ENCODE measurements around the gene CRABP1. TPM values are rescaled to one million over a fixed set of nuclear protein-coding genes. Genes with fewer than 3 reads are reported as not detected.

The CRABP1 gene
- total and polyA plus RNA-seq, 9 donors = 0.40 to 2.7 (median 0.56) TPM; not detected in 6

DNA sequence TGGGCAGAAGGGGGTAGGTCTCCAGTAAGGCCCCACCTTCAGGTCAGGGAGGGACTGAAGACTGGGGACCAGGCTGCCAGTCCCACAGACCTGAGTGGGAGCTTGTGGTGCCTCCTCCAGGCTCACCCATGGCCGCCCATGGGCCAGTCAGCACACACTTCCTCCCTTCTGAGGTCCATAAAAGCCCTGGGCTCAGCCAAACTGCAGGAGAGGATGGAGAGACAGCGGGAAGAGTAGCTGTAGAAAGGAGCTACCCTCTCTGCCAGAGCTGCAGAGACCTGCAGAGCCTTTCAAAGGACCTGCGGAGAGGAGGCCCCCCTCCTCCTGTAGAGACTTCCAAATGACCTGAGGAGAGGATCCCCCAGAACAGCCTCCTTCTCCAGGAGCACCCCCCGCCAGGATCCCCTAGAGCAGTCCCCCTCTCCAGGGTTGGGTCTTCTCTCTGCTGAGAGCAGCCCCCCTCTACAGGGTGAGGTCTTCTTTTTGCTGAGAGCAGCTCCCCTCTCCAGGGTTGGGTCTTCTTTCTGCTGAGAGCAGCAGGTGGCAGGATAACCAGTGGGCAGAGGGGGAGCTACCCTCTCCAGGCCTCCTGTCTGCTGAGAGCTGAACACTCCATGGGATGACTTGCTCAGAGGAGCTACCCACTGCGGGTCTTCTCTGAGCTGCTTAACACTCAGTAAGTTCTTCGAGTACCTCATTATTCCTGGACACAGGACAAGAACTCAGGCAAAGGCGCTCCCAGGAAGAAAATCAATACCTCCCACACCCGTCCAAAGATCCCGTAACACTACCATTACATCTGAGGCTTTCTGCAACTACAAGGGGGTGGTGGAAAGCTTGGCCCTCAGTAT lies 35.7 kb upstream of the CRABP1 start:
- intact Hi-C loops (cut with DNase I) = no loop called here
- TF ChIP-seq, protein P1, sequence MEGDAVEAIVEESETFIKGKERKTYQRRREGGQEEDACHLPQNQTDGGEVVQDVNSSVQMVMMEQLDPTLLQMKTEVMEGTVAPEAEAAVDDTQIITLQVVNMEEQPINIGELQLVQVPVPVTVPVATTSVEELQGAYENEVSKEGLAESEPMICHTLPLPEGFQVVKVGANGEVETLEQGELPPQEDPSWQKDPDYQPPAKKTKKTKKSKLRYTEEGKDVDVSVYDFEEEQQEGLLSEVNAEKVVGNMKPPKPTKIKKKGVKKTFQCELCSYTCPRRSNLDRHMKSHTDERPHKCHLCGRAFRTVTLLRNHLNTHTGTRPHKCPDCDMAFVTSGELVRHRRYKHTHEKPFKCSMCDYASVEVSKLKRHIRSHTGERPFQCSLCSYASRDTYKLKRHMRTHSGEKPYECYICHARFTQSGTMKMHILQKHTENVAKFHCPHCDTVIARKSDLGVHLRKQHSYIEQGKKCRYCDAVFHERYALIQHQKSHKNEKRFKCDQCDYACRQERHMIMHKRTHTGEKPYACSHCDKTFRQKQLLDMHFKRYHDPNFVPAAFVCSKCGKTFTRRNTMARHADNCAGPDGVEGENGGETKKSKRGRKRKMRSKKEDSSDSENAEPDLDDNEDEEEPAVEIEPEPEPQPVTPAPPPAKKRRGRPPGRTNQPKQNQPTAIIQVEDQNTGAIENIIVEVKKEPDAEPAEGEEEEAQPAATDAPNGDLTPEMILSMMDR (IDR thresholded peaks at IDR 0.05) = no peak
- TF ChIP-seq EP300 (IDR thresholded peaks at IDR 0.05) = no peak
- TF ChIP-seq POLR2A (IDR thresholded peaks at IDR 0.05) = no peak
- 71 to 82% (median 76%) methylated on average over 8 to 9 of the region's 9 CpGs for WGBS, 3 donors

DNA sequence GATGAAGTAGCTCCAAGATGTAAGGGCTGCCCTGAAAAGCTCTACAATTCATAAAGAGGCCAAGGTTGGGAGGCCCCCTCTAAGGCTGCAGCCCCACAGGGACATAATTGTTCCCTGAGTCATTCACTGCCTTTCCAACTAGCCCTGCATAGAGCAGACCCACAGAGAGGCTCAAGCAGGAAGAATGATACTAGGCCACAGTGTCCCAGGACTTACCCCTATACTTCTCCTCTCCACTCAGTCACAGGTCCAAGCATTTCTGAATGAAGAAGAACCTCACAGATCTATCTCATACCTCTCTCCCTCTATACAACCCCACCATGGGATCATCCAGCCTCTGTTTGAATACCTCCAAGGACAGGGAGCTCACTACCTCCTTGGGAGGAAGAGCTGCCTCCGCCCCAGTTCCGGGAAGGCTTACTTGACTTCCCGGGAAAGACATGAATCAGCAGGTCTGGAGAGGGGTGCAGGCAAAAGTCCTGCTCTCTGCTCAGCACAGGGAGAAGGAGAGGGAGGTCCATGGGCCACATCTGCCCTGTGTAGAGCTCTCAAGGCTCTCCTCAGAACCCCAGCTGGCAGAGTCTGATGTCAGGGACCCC lies 33.9 kb upstream of the CRABP1 start:
- H3K36me3 ChIP-seq = no peaks in the 10 kb centered on the region
- intact Hi-C loops (cut with DNase I) = no loop called here
- WGBS, 3 donors = 72 to 75% (median 73%) methylated on average over 3 of the region's 3 CpGs
- H3K27ac ChIP-seq = no peak overlapping the region
- no peaks in the 10 kb centered on the region for H3K4me1 ChIP-seq (ENCODE audit: insufficient read depth)
- no peaks in the 10 kb centered on the region for H3K9me3 ChIP-seq
- DNase-seq = no peak
- H3K4me3 ChIP-seq = no peak overlapping the region
- no peaks in the 10 kb centered on the region for H3K27me3 ChIP-seq
- TF ChIP-seq POLR2A (IDR thresholded peaks at IDR 0.05) = no peak
- TF ChIP-seq, protein P1 (IDR thresholded peaks at IDR 0.05) = no peak
- no peak for TF ChIP-seq EP300 (IDR thresholded peaks at IDR 0.05)

More for the DNA sequence above, 35.7 kb upstream of the CRABP1 start:
- H3K9me3 ChIP-seq = no peaks in the 10 kb centered on the region
- H3K4me1 ChIP-seq (ENCODE audit: insufficient read depth) = no peaks in the 10 kb centered on the region
- H3K4me3 ChIP-seq = no peak overlapping the region
- no peaks in the 10 kb centered on the region for H3K36me3 ChIP-seq
- H3K27me3 ChIP-seq = no peaks in the 10 kb centered on the region
- no peak overlapping the region for H3K27ac ChIP-seq
- no peak for DNase-seq

DNA sequence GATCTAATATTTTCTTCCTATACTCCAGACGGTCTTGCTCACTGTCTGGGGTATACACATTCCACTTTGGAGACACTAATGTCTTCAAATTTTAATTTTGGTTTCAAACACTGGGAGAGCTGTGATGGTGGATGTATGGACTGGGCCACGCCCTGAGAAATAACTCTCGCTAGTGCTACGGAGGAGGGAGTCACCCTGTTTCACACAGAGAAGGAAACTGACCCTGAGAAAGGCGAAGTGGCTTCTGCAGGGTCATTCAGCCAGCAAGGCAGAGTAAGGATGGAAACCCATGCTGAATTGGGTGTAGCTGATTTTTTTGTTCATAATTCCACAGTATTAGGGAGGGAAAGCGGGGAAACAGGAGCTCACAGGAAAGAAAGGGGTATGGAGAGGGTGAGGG lies 32.2 kb upstream of the CRABP1 start:
- WGBS, 3 donors = 41 to 55% (median 50%) methylated on average over 6 of the region's 6 CpGs
- TF ChIP-seq POLR2A (IDR thresholded peaks at IDR 0.05) (no peak), EP300 (IDR thresholded peaks at IDR 0.05) (no peak)
- TF ChIP-seq, protein P1 (IDR thresholded peaks at IDR 0.05) = no peak
- DNase-seq = no peak

DNA sequence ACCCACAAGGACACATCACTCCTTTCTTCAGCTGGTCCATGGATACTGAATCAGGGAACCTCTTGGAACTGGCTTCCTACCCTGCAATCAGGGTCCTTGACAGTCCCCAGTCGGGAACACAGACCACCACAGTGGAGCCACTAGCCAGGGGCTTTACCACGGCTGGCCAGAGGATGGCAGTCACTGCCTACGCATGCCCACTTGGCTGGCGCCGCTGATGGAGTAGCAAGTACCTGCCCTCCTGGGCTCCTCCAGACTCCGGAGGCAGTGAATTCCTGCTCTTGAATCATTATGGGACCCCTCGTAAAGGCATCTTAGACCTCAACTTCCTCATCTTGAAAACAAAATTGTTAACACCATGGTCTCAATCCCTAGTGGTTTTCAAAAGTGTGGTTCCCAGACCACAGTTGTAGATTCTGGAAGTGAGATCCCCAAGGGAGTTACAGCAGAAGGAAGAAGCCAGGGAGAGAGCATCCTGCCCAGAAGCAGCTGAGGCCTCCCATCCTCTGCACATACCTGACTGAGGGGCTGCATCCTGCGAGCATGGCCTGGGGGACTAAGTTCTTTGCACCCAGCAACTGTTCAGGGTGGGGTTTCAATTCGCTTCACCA lies 31.6 kb upstream of the CRABP1 start:
- peak in 3 of 5 donors; percentile 30 to 63 (median 35) for DNase-seq
- H3K4me3 ChIP-seq = no peak overlapping the region
- no peak overlapping the region for H3K27ac ChIP-seq
- no peak for TF ChIP-seq EP300 (IDR thresholded peaks at IDR 0.05)
- TF ChIP-seq, protein P1 (IDR thresholded peaks at IDR 0.05) = peak in 1 of 3 donors; percentile 21
- H3K36me3 ChIP-seq = no peaks in the 10 kb centered on the region
- intact Hi-C loops (cut with DNase I) = no loop called here
- WGBS, 3 donors = 15 to 19% (median 18%) methylated on average over 9 of the region's 9 CpGs
- H3K27me3 ChIP-seq = no peaks in the 10 kb centered on the region
- H3K4me1 ChIP-seq (ENCODE audit: insufficient read depth) = no peaks in the 10 kb centered on the region
- H3K9me3 ChIP-seq = no peaks in the 10 kb centered on the region

More for the DNA sequence above, 32.2 kb upstream of the CRABP1 start:
- intact Hi-C loops (cut with DNase I) = no loop called here
- no peak overlapping the region for H3K27ac ChIP-seq
- no peaks in the 10 kb centered on the region for H3K9me3 ChIP-seq
- H3K4me3 ChIP-seq = no peak overlapping the region
- no peaks in the 10 kb centered on the region for H3K27me3 ChIP-seq
- no peaks in the 10 kb centered on the region for H3K4me1 ChIP-seq (ENCODE audit: insufficient read depth)
- no peaks in the 10 kb centered on the region for H3K36me3 ChIP-seq

Measured in ovary (tissue), 9 donors.